Activated effector memory CD4-positive, alpha-beta T cell treated with Interleukin-2 at 50 U/mL for 16 hours (primary cell): ENCODE results near the gene RGS13.

Source experiments
- DNase-seq: peaks from one replicate; pipeline ENCODE4 v3.0.0-alpha.2; 2020

RGS13 gene

GRCh38 chr1:192635939-192636338, at the start of gene RGS13:
Gene RGS13 (plus strand): TSS chr1:192636147. CDS start chr1:192644335, 8,188 bp downstream.
- no peak for DNase-seq

GRCh38 chr1:192587386-192588266, 48.3 kb upstream of the RGS13 start:
- no peak for DNase-seq

GRCh38 chr1:192588546-192588945, 47.4 kb upstream of the RGS13 start:
- no peak for DNase-seq

- no peak for DNase-seq
Measured at GRCh38 chr1:192589813-192590212, 46.1 kb upstream of the RGS13 start.

- no peak for DNase-seq
Measured at GRCh38 chr1:192592517-192592916, 43.4 kb upstream of the RGS13 start.

- DNase-seq: no peak
Measured at GRCh38 chr1:192592981-192593708, 42.8 kb upstream of the RGS13 start.

- DNase-seq: no peak
Measured at GRCh38 chr1:192595299-192595698, 40.6 kb upstream of the RGS13 start.

- DNase-seq: no peak
Measured at GRCh38 chr1:192598589-192598988, 37.4 kb upstream of the RGS13 start.

- DNase-seq: no peak
Measured at GRCh38 chr1:192600275-192600674, 35.7 kb upstream of the RGS13 start.

GRCh38 chr1:192601143-192601542, 34.8 kb upstream of the RGS13 start:
- DNase-seq: no peak

GRCh38 chr1:192601567-192601966, 34.4 kb upstream of the RGS13 start:
- DNase-seq: no peak

GRCh38 chr1:192602757-192603156, 33.2 kb upstream of the RGS13 start:
- DNase-seq: no peak

GRCh38 chr1:192603218-192603787, 32.6 kb upstream of the RGS13 start:
- DNase-seq: no peak

GRCh38 chr1:192604979-192605620, 30.8 kb upstream of the RGS13 start:
- DNase-seq: no peak

- DNase-seq: no peak
Measured at GRCh38 chr1:192608671-192609070, 27.3 kb upstream of the RGS13 start.

GRCh38 chr1:192609110-192610079, 26.6 kb upstream of the RGS13 start:
- peak; percentile 25 for DNase-seq

- no peak for DNase-seq
Measured at GRCh38 chr1:192610112-192610889, 25.6 kb upstream of the RGS13 start.

- DNase-seq: no peak
Measured at GRCh38 chr1:192615055-192615454, 20.9 kb upstream of the RGS13 start.

GRCh38 chr1:192620071-192620635, 15.8 kb upstream of the RGS13 start:
- DNase-seq: no peak

GRCh38 chr1:192626366-192627179, 9.4 kb upstream of the RGS13 start:
- DNase-seq: no peak
